OCI-LY3 (cell line): ENCODE data around the gene RANBP10.

Experiments used
- CTCF ChIP-seq: fragments of 200-600, 300-600 bp; sonication (generic); IDR thresholded peaks from 2 replicates; pipeline ENCODE4 v1.5.1; 2014; ENCODE audit warnings: antibody characterized with exemption, low read length, low read depth
- EZH2phosphoT487 ChIP-seq: fragments of 200-600 bp; shearing (Covaris generic); IDR thresholded peaks from 2 replicates; pipeline ENCODE4 v1.6.1; 2018; ENCODE audit warnings: antibody characterized with exemption, mixed run types, low read depth

- TF ChIP-seq EZH2phosphoT487, result no peak
- no peak for TF ChIP-seq CTCF
These were observed 127.9 kb downstream of the RANBP10 start for GRCh38 chr16:67678354-67679023.
